NCI-H1694 treated with DMSO at 0.1 percent for 48 hours (cell line): ENCODE data around the gene CDS2.
A peak's percentile ranks its signal among the peaks of the same experiment; 100 is the strongest.

Source experiments
- DNase-seq: peaks from one replicate; lab custom pipeline; 2025; lab: John Stamatoyannopoulos, UW

The CDS2 gene

DNA sequence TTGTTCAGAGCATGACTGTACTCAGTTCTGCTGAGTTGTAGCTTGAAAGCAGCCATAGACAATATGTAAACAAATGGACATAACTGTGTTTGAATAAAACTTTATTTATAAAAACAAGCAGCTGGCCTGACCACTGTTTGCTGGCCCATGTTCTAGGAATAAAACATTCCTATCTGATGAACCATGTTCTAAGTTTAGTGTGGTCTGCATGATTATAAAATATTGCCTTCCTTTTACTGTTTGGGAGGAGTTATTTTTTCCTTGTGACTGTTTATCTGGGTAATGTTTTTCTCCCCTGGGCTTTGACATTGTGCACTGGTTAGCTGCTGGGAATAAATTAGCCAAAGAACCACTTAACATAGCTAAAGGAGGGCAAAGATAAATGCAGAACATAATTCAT is 55.1 kb downstream of the CDS2 start:
- DNase-seq, result no peak

DNA sequence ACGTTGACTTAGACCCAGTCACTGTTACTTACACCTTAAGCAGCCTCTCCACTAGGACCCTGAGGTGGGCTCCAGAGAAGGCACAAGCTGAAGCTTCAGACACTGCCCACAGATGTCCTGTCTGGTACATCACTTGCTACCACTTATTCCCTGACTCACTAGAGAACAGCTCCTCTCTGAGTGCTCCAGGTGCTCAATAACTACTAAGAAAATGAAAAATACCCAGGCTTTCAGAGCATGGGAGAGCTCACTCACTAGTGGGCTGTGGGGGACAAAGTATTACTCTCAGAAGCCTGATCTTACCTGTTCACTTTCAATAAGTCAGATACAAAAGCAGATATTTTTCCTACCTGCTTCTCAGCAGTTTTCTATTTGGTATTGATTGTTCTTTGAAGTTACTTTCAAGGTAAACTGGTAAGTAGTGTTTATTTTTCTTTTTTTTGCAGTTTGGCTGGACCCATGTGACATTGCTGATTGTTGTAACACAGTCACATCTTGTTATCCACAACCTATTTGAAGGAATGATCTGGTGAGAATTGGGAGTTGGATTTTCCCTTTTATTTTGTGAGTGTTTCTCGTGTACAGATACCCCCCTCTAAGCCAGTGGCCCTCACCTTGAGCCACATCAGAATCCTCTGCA is 55.9 kb downstream of the CDS2 start:
- DNase-seq, result no peak

DNA sequence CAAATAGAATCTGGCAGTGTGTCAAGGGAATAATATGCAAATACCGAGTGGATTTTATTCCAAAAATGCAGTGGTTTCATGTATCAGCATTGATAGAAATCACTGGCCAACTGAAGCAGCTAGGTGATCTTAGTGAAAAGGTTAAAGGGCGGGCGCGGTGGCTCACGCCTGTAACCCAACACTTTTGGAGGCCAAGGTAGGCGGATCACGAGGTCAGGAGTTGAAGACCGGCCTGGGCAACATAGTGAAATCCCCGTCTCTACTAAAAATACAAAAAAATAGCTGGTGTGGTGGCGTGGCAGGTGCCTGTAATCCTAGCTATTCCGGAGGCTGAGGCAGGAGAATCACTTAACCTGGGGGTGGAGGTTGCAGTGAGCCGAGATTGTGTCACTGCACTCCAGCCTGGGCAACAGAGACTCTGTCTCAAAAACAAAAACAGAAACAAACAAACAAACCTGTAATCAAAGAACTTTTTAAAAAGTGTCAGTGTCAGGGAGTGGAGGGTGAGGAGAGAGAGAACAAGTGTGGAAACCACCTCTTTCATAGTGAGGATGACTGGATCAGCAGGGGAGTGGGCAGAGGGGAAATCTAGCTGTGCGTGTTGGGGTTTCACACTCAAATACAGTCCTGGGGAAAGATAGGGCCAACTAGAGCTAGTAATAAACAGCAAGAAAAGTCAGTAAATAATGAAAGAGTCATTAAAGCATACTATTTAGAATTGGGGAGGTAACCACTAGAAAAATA is 57.1 kb downstream of the CDS2 start:
- no peak for DNase-seq

DNA sequence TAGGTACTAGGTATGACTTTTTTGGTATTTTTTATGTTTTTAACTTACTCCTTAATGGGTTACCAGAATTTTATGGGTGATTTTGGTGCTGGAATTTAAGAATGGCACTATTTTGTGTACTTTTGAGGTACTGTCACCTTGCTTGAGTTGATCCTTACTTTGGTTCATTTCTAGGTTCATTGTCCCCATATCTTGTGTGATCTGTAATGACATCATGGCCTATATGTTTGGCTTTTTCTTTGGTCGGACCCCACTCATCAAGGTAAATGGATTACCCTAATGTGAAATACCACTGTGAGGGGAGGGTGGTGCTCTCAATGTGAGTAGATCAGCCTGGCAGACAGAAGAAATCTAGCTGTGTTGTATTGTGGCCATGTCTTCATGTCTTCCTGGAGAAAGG is 57.9 kb downstream of the CDS2 start:
- no peak for DNase-seq

DNA sequence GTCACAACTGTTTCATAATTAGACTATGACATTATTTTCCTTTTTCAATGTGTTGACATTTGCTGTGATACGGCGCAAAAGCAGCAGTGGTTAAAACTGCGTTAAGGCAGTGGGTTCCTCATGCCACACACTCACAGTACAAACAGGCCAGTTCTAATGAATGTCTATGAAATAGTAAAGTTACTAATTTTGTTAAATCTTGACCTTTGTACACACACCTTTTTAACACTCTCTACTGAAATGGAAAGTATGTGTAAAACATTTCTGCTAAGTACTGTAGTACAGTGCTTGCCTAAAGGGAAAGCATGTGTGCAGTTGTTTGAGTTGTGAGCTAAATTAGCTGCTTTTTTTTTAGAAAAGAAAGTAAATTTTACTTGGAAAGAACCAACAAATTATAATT is 60.3 kb downstream of the CDS2 start:
- DNase-seq, result no peak

DNA sequence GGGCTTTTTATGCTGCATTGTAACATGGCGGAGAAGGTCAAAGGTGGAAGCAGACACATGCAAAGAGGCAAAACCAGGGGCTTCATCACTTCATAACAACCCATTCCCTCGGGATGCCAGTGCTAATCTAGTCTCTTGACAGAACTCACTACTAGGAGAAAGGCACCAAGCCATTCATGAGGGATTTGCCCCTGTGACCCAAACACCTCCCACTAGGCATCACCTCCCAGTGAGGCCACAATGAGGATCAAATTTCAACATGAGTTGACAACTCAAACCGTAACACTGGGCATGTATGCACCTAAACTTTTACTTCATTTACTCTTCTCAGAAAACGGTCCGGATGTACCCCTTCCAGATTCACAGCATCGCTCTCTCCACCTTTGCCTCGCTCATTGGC is 61.9 kb downstream of the CDS2 start:
- DNase-seq, result no peak

DNA sequence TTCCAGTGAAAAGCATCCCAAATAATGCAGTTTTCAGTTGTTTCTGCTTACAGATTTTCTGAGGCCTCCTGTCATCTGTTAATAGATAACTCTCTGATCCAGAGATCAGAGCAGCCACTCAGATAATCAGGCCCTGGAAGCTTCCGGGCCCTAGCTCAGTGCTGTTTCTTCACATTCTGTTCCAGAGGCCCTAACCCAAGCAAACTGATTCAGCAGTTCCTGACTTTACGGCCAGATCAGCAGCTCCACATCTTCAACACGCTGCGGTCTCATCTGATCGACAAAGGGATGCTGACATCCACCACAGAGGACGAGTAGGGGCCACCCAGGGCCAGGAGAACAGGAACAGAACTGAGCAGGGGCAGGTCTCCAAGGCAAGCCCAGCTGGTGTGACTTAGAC is 63.1 kb downstream of the CDS2 start:
- no peak for DNase-seq

DNA sequence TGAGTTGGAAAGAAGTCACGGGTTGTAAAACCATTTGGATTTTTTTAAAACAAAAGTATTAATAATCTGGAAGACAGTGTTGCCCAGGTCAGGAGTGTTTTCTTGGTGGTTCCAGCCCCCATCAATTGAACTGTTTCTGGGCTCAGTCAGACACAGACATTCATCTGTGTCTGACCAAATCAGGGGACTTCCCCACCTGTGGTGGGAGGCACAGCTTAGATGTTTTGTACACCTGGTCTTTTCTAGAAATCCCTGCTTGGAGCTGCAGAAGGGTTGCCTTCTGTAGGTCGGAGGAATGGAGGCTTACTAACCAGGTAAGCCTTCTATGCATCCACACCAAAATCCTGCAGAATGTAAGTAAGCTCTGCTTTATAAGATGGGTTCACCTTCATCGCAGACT is 63.6 kb downstream of the CDS2 start:
- DNase-seq, result no peak

DNA sequence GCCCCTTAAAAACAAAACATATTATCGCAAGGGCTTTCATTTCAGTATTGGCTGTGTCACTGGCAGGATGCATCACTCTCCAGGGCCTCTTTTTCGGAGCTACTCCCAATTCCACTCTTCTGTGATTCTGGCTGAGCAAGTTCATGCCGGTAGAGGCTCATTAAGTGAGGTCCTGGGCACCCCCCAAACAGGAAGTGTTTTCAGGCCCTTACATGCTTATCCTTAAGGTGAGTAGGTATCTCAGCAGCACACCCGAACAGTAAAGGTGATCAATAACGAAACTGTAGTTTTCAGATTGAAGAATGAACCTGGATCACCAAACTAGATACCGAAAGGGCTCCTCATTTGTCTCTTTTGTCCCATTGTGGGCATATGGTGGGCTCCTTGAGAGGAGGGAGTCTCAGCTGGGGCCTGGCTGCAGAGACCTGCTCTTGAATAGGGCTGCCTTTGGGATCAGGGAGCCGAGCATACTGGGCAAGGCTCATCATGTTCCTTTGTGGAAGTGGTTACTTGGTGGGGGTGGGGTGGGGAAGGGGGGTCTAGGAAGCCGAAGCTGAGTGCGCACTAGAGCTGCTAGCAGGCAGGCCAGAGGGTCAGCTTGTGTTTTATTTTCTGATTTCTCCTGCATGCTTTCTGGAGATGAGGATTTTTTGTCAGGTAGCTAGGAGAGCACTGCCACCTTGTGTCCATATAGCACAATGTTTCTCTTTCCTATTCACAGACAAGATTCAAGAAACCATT is 65.2 kb downstream of the CDS2 start:
- DNase-seq, result peak; percentile 79

DNA sequence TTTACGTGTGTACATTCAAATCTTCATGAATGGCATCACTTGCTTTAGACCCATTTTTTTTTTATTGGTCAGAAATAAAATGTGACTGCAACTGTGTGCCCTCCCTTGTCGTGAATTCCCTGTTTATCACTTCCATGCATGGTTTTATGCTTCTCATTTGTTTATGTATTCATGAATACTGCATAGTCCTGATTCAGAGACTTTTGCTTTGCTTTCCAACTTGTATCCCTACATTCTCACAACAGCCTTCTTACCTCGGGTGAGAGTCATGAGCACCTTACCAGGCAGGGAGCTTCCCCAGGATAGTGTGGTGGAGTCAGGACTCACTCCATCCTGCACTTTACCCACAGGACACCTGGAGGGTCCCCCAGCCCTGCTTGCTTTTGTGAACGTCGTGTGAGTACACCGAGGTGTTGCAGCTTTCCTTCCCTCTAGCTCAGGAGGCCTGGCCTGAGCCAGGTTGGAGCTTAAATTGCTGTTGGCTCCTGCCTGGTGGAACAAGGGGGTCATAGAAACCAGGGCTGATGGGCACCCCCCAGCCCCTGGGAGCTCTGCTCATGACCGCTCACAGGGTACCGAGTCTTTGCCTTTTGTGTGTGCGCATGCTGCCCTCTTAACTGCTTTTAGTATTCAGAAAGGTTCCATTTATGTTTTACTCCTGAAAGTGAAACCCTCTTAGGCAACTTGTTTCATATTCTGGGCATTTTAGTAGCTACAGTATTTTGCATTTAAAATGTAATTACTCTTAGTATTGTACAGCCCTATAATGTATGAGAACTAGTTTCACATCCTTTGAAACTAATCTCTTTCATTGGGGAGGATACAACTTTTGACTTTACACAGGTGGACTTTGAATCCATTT is 66.0 kb downstream of the CDS2 start:
- DNase-seq, result no peak

DNA sequence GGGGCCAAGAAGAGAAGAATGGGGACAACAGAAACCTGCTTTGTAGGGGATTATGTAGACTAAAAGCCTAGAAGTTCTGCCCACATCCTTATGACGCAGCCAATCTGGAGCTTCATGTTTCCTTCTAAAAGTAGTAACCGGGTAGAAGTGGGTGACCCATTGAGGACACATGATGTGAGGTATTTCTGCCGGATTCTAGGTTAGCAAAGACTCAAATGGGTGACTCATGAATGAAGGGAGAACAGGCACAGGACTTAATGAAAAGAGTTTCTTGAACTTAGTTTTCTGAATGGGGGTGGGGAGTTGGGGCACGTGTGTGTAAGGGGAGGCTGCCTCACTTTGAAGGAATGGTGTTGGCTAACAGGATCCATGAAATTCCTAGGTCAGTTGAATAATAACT is 68.8 kb downstream of the CDS2 start:
- no peak for DNase-seq

DNA sequence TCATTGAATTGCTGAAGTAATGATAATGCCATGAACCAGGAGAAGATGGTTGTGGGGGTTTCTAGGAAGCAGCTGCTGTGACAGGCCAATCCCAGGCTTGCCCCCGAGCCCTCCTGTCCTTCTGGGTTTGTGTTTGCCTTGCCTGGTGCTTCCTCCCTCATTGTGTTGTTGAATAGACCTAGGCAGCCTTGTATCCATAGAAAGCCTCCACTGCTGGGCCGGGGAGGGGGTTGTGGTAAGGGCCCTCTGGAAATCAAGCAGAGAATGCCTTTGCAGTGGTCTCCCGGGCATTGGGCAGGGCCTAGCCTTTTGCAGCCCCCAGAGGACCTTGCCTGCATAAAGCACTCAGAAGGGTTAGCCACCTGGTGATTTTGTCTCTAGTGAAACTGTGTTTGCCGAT is 69.3 kb downstream of the CDS2 start:
- DNase-seq, result no peak

DNA sequence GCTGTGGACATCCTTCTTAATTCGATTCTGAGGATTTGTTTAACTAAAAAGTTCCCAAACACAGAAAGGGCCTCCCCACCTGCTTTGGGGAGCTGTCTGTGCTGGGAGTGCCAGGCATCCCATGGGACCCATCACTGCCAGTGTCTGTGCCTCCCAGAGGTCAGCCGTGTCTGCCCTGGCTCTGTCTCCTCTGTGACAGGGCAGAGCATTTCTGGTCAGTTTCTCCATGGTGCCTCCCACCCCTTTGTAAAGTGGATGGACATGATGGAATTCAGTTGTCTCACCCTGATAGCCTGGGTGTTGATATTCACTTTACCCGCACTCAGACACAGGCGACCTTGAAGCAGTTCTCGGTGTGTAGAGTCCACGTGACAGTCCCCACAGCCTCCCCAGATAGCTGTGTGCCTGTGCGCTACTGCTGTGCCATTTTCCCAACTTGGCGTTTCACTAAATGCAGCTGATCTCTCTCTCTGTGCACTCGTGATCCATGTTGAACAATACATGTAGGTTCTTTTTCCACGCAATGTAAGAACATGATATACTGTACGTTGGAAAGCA is 70.5 kb downstream of the CDS2 start:
- DNase-seq, result no peak

DNA sequence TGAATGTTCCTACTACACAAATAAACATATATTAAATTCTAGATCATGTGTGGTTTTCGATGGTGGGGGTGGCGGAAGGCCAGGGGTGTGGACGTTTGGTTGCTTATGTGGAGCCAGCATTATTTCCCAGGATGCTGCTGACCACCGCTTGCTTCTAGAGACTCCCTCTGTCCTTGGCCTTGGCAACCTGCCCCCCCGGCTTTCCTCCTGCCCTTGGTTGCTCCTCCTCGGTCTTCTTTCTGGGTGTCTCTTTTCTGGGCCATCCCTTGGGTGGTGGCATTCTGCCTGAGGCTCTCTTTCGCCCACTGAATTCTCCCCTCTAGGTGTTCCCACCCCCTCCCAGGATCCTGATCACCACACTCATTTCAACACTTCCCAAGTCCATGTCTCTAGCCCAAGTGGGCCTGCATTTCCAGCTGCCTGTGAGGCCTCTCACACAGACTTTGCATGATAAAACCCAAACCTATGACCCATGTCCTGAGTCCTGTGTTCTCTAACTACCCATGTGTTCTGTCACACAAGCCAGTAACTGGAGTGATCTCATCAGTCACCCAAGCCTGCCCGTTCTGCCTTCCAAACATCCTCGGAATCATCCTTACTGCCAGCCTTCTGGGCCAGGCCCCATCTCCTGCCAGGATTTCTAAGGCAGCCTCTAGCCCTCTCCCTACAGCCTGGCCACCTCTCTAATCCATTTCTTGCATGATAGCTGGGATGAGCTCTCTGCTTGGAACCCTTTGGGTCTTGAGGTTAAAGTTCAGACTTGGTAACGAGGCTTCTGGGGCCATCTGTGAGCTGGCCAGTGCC is 71.2 kb downstream of the CDS2 start:
- DNase-seq, result no peak

DNA sequence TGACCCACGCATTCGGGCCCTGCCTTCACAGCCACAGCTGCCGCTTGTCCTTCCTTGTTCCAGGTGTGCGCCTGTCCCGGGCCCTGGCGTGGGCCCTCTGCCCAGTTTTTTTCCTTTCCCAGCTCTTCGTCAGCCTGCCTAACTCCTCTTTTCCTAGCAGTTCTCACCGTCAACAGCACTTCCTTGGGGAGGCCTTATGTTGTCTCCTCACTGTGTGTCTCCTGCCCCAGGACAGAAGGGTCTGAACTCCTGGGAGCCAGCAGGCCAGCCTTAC is 71.8 kb downstream of the CDS2 start:
- no peak for DNase-seq

DNA sequence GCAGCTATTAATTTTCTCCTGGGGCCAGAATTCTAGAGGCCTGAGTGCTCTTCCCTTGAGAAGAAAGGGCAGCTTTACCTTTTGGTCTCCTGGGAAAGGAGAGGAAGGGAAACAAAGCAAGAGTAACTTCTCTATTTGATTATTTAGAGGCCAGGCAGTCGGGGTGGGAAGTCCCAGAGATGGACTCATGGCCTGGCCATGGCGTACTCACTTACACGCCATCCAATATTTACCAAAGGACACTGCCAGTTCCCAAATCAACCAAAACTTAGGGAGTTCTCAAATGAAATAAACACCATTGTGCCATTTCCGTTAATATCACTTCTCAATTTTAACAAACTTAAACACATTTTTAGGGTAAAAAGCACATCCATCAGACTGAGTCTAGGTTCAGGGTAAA is 76.6 kb downstream of the CDS2 start:
- no peak for DNase-seq

DNA sequence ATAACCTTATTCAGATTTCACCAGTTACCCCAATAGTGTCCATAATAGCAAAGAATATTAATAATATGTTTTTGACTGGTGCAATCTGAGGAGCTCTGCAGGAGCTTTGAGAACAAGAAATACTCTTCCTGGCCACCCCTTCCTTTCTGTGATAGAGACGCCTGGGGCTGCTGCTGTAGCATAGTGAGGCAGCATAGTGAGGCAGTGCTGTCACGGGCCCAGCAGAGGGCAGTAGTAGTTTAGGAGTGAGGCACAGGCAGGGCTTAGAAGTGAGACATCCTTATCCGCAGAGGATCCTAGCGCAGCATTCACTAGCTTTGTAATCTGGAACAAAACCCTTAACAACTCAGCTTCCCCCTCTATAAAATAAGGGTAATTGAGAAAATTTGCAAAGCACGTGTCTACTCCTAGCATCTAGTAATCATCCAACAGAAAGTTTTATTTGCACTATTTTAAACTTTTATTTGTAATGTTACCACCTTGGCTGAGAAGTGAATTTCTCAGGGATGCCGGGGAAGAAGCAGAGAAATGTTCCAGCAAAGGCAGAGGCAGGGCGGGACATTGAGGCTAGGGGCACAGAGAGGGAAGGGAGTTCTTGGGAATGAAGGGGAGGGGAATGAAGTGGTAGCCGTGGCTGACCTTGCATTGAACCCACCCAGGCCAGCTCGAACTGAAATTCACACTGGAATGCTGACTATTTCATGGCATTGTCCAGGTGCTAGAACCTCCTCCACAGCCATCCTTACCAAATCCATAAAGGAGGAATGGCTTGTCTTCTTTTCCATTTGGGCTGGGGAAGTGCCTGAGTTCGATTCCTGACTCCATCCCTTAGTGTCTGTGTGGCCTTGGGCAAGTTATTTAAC is 78.8 kb downstream of the CDS2 start:
- DNase-seq, result peak; percentile 76

DNA sequence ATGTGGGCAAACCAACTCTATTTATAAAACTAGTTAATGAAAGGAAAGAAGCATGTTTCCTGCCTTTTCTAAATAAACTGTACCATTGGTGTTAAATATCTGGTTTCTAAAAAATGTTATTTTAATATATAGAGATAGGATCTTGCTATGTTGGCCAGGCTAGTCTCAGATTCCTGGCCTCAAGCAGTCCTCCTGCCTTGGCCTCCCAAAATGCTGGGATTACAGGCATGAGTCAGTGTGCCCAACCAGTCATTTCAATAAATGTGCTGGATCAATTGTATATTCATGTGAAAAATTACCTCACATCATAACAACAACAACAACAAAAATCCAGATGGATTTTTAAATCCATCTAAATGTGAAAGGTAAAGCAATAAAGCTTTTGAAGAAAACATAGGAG is 80.3 kb downstream of the CDS2 start:
- DNase-seq, result no peak

DNA sequence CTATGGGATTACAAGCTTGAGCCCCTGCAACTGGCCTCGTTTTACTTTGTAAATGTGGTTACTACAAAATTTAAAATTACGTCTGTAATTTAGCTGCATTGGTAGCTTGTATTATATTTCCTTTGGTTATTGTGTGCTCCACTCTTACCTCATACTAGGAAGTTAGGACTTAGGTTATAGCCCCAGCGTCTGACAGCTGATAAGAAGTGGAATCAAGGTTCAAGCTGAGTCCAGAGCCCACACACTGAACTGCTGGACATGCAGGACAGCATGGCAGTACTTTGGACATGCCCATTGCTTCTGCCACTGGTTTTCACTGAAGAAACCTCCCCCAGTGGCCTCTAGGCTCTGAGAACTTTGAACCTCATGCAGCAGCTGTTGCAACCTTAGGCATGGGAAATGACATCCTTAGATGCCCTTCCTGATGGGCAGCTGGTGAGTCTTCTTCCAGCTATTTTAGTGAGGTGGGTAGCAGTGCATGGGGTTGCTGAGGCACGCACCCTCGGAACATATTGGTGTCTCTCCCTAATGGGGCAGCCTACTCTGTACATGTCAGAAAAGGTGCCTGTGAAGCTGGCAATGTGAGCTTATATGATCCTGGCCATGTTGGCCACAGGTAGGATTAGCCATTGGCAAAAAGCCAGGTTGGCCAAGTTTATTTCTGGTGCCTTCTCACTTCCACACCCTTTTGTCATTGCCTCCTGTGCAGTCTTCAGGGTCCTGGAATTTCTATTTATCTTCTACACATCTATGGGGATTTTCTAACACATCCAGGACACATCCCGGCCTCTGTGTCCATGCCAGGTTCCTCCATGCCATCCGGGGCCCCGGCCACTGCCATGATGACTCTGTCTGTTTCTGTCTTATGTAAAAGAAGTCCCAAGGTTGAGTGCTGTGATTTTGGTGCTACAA is 85.3 kb downstream of the CDS2 start:
- DNase-seq, result no peak
